ENCODE data around the gene CEP112. TPM values are rescaled to one million over a fixed set of nuclear protein-coding genes. Genes with fewer than 3 reads are reported as not detected.

The CEP112 gene
- total and polyA plus RNA-seq, 2 of the 8 experiments (the other 6 are each of a cell fraction or from before 2014, with no cell fraction given), result 0.62 to 3.1 TPM

- ChIA-PET CTCF (ENCODE audit: partially characterized antibody) (interaction anchor here (1.1 kb wide), 1 partner anchor 10 kb away, joined by 4 read pairs; no protein-coding TSS in a partner anchor), POLR2A (ENCODE audit: partially characterized antibody) (no interaction called here)
- no peaks in the 10 kb centered on the region for H3K79me1 ChIP-seq (ENCODE audit: low read depth, low read length)
- no peak overlapping the region for H3K56ac ChIP-seq (replicated peaks; ENCODE audit: insufficient read length, low read depth, low read length)
- no peak overlapping the region for H4K5ac ChIP-seq (ENCODE audit: insufficient read length, low read depth, low read length)
- H3K36me3 ChIP-seq (ENCODE audit: control insufficient read depth in 2 of 4, insufficient read depth in 4 of 4, low read length in 3 of 4), result peaks cover 0 to 8% (median 2%) of the 10 kb centered on the region in 4 experiments; a peak in 3 of 8 replicates
- no peak overlapping the region for H3K14ac ChIP-seq (ENCODE audit: insufficient read length)
- H3K27ac ChIP-seq (ENCODE audit: low read depth, low read length), result no peak overlapping the region
- H4K20me1 ChIP-seq (replicated peaks in 1 of 2; ENCODE audit: control insufficient read depth in 1 of 2, insufficient read depth in 2 of 2, low read length in 2 of 2), result no peaks in the 10 kb centered on the region
- H3K18ac ChIP-seq (ENCODE audit: extremely low read depth, low read length), result no peak overlapping the region
- no peak overlapping the region for H2BK120ac ChIP-seq (replicated peaks; ENCODE audit: low read depth, low read length)
- no peak overlapping the region for H2BK12ac ChIP-seq (ENCODE audit: low read depth, low read length)
- no peak overlapping the region for H3K23ac ChIP-seq (ENCODE audit: insufficient read length)
- no peaks in the 10 kb centered on the region for H3K79me2 ChIP-seq (ENCODE audit: control insufficient read depth in 1 of 2, insufficient read depth in 2 of 2, low read length in 2 of 2)
- no peaks in the 10 kb centered on the region for H3K23me2 ChIP-seq (ENCODE audit: low read depth, low read length)
- H3K27me3 ChIP-seq (replicated peaks in 1 of 4; ENCODE audit: control insufficient read depth in 3 of 4, extremely low read depth in 1 of 4, insufficient read depth in 3 of 4, low read length in 3 of 4), result no peaks in the 10 kb centered on the region
- DNase-seq (ENCODE audit: low read depth in 1 of 2, low spot score in 2 of 2) (no peak), FAIRE-seq (no peak)
- H2BK15ac ChIP-seq (ENCODE audit: low read length), result no peak overlapping the region
- H3K4me1 ChIP-seq (replicated peaks in 1 of 4; ENCODE audit: control insufficient read depth in 3 of 4, insufficient read depth in 4 of 4, low read length in 3 of 4), result no peaks in the 10 kb centered on the region
- H4K91ac ChIP-seq (replicated peaks; ENCODE audit: insufficient read length, low read length), result no peak overlapping the region
- H3K4me3 ChIP-seq (ENCODE audit: extremely low read depth in 1 of 4, insufficient read depth in 2 of 4, low read depth in 3 of 4, low read length in 4 of 4), result no peak overlapping the region
- peaks cover 25 to 30% of the 10 kb centered on the region in 2 experiments for H3K9me3 ChIP-seq (ENCODE audit: insufficient read depth in 2 of 2, low read depth in 1 of 2, low read length in 1 of 2)
- H2BK5ac ChIP-seq (ENCODE audit: low read depth, low read length), result no peak overlapping the region
- H3K4me2 ChIP-seq (ENCODE audit: insufficient read depth in 1 of 2, low read depth in 2 of 2, low read length in 2 of 2), result no peak overlapping the region
- no peak overlapping the region for H2BK20ac ChIP-seq (ENCODE audit: low read length)
- H3K9ac ChIP-seq (replicated peaks in 1 of 4; ENCODE audit: extremely low read depth in 1 of 4, low read depth in 3 of 4, low read length in 3 of 4), result no peak overlapping the region
- no peak overlapping the region for H2AK5ac ChIP-seq (ENCODE audit: low read depth, low read length)
- no peak overlapping the region for H3K4ac ChIP-seq (replicated peaks; ENCODE audit: insufficient read length, low read depth, low read length)
- H4K8ac ChIP-seq (ENCODE audit: extremely low read depth, insufficient read depth, low read length), result no peak overlapping the region
- H2AFZ ChIP-seq (ENCODE audit: low read length), result no peak overlapping the region
- TF ChIP-seq EZH2 (IDR thresholded peaks at IDR 0.05; ENCODE audit: low read depth, low read length, severe bottlenecking) (no peak), CTBP2 (IDR thresholded peaks at IDR 0.05; ENCODE audit: borderline replicate concordance, insufficient read depth, insufficient read length, low read length) (no peak), RXRA (IDR thresholded peaks at IDR 0.05; ENCODE audit: insufficient read depth, low read depth, low read length) (no peak), CEBPB (IDR thresholded peaks at IDR 0.05; ENCODE audit: low read depth, low read length) (no peak), FOSL1 (IDR thresholded peaks at IDR 0.05; ENCODE audit: insufficient read depth, low read depth, low read length) (no peak), SIX5 (IDR thresholded peaks at IDR 0.05; ENCODE audit: low read depth, low read length) (no peak), RAD21 (IDR thresholded peaks at IDR 0.05 in 1 of 2, conservative IDR thresholded peaks at IDR 0.05 in 1 of 2; ENCODE audit: low read depth in 2 of 2, low read length in 2 of 2) (no peak), CREB1 (IDR thresholded peaks at IDR 0.05) (no peak), POLR2AphosphoS5 (IDR thresholded peaks at IDR 0.05; ENCODE audit: low read depth, low read length) (no peak), HDAC6 (IDR thresholded peaks at IDR 0.05; ENCODE audit: low read depth, low read length) (no peak)
These were observed 384.6 kb downstream of the CEP112 start for GRCh38 chr17:65807361-65807760.

Measured in H1 (cell line).